Measurements from ENCODE around the gene CPE. TPM values are rescaled to one million over a fixed set of nuclear protein-coding genes. Genes with fewer than 3 reads are reported as not detected.

The CPE gene
- total and polyA plus RNA-seq, 2 donors (not counting 3 experiments of a cell fraction or from before 2014, with no cell fraction given) = 2.7 to 9.2 TPM

- no peak for FAIRE-seq
Measured at GRCh38 chr4:165428957-165429356, 50.1 kb downstream of the CPE start.

More at GRCh38 chr4:165428957-165429356, 50.1 kb downstream of the CPE start:
- POLR2A ChIA-PET = no interaction called here
- no peaks in the 10 kb centered on the region for H3K36me3 ChIP-seq (ENCODE audit: control insufficient read depth in 2 of 2, extremely low read depth in 1 of 2, insufficient read depth in 2 of 2, low read length in 2 of 2)
- no peak overlapping the region for H3K4me2 ChIP-seq (ENCODE audit: insufficient read depth, low read length)
- H3K9me1 ChIP-seq (replicated peaks; ENCODE audit: control insufficient read depth, extremely low read depth, insufficient read depth, low read length) = no peaks in the 10 kb centered on the region
- no TSS peak for BruUV-seq (replicated peaks)
- no peak for DNase-seq (ENCODE audit: low read depth, low spot score)
- H2AFZ ChIP-seq (ENCODE audit: low read depth, low read length) = no peak overlapping the region
- no peaks in the 10 kb centered on the region for H4K20me1 ChIP-seq (replicated peaks; ENCODE audit: control insufficient read depth, extremely low read depth, insufficient read depth, low read length)
- H3K79me2 ChIP-seq (ENCODE audit: control insufficient read depth, insufficient read depth, low read length) = no peaks in the 10 kb centered on the region
- no peaks in the 10 kb centered on the region for H3K27me3 ChIP-seq (ENCODE audit: control insufficient read depth in 2 of 2, insufficient read depth in 2 of 2, low read length in 2 of 2)
- H3K4me3 ChIP-seq (replicated peaks in 1 of 3; ENCODE audit: insufficient read depth in 1 of 3, low read depth in 1 of 3, low read length in 3 of 3) = no peak overlapping the region
- CTCF ChIA-PET = no interaction called here
- no peak for TF ChIP-seq FOS (IDR thresholded peaks at IDR 0.05; ENCODE audit: borderline replicate concordance, insufficient read depth, low read length)
- no peak for TF ChIP-seq JUN (IDR thresholded peaks at IDR 0.05; ENCODE audit: borderline replicate concordance, insufficient read depth, insufficient read length, low read depth)
- TF ChIP-seq GATA2 (IDR thresholded peaks at IDR 0.05; ENCODE audit: insufficient read depth, insufficient read length, low read depth, low read length) = no peak
- TF ChIP-seq POLR2A (IDR thresholded peaks at IDR 0.05; ENCODE audit: low read depth, low read length) = no peak
- no peak for TF ChIP-seq MAX (IDR thresholded peaks at IDR 0.05; ENCODE audit: insufficient read depth, insufficient read length)
- no peak for TF ChIP-seq EZH2 (IDR thresholded peaks at IDR 0.05; ENCODE audit: borderline replicate concordance, low read depth, low read length, severe bottlenecking)
- no peak for TF ChIP-seq MYC (IDR thresholded peaks at IDR 0.05; ENCODE audit: low read depth, low read length)
- TF ChIP-seq CTCF (IDR thresholded peaks at IDR 0.05; ENCODE audit: extremely low read depth in 1 of 2, insufficient read depth in 1 of 2, low read depth in 1 of 2, low read length in 2 of 2) = no peak
- no peak for TF ChIP-seq POLR2AphosphoS5 (IDR thresholded peaks at IDR 0.05; ENCODE audit: insufficient read depth, low read depth, low read length)
- no peak overlapping the region for H3K27ac ChIP-seq (ENCODE audit: insufficient read depth, low read depth, low read length)
- dilution Hi-C loops (cut with MboI; ENCODE audit: extremely low pct_ligation_motif_present, low sequenced_read_pairs) (no loop called here), intact Hi-C loops (cut with micrococcal nuclease) (no loop called here)
- no peaks in the 10 kb centered on the region for H3K9me3 ChIP-seq (replicated peaks; ENCODE audit: control insufficient read depth, insufficient read depth, low read length)
- no peaks in the 10 kb centered on the region for H3K4me1 ChIP-seq (ENCODE audit: control insufficient read depth, extremely low read depth, insufficient read depth, low read length)
- no peak overlapping the region for H3K9ac ChIP-seq (replicated peaks; ENCODE audit: extremely low read depth, insufficient read depth, low read length)

Data from endothelial cell of umbilical vein (primary cell).